ENCODE results near the gene RNF151.
"Not testable (repeated sequence)": the region's sequence is repeated elsewhere in the genome, so short reads cannot be mapped to it uniquely, and the experiment has no call there.

Gene RNF151

GRCh38 chr16:1942810-1943726, 23.6 kb upstream of the RNF151 start, which contains the start of gene MSRB1:
MSRB1 (minus strand) TSS chr16:1943199; CDS start chr16:1943156, 43 bp downstream.
- Histone ChIP-seq H3K27me3 (ENCODE audit: low read depth) (no peaks in the 10 kb centered on the region), H3K4me3 (peak within 1 kb of the TSS; percentile 92), H3K9me3 (no peaks in the 10 kb centered on the region), H3K4me1 (peaks cover 8% of the 10 kb centered on the region), H3K36me3 (replicated peaks) (peaks cover 19% of the 10 kb centered on the region)
- in situ Hi-C loops (cut with MboI; ENCODE audit: low sequenced_read_pairs): no loop called here
- DNase-seq (ENCODE audit: low spot score in 2 of 2): peak; percentile 98 to 100

DNA sequence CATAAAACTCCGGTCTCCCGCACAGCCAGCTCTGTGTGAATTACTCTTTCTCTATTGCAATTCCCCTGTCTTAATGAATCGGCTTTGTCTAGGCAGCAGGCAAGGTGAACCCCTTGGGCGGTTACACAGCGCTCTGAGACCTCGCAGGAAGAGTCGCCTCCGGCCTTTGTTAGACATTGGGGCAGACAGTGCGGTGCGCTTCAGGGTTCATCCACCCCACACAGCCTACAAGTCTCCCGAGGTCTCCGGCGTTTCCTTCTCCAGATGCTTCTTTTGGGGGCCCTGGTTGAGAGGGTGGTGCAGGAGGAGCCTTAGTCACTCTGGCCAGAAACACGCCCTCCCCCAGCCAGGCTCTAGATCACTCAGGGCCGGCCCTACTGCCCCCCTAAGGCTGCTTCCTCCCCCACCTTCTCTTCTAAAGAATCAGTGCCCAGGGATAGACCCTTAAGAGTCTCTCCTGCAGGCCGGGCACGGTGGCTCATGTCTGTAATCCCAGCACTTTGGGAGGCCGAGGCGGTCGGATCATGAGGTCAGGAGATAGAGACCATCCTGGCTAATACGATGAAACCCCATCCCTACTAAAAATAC, 21.9 kb upstream of the RNF151 start:
- DNase-seq (ENCODE audit: low spot score in 2 of 2): no peak
- peaks cover 8% of the 10 kb centered on the region for H3K4me1 ChIP-seq
- no peak overlapping the region for H3K4me3 ChIP-seq
- in situ Hi-C loops (cut with MboI; ENCODE audit: low sequenced_read_pairs): no loop called here
- no peaks in the 10 kb centered on the region for H3K9me3 ChIP-seq
- no peaks in the 10 kb centered on the region for H3K27me3 ChIP-seq (ENCODE audit: low read depth)
- H3K36me3 ChIP-seq (replicated peaks): peaks cover 7% of the 10 kb centered on the region; the same call in 1 of the 2 replicates

DNA sequence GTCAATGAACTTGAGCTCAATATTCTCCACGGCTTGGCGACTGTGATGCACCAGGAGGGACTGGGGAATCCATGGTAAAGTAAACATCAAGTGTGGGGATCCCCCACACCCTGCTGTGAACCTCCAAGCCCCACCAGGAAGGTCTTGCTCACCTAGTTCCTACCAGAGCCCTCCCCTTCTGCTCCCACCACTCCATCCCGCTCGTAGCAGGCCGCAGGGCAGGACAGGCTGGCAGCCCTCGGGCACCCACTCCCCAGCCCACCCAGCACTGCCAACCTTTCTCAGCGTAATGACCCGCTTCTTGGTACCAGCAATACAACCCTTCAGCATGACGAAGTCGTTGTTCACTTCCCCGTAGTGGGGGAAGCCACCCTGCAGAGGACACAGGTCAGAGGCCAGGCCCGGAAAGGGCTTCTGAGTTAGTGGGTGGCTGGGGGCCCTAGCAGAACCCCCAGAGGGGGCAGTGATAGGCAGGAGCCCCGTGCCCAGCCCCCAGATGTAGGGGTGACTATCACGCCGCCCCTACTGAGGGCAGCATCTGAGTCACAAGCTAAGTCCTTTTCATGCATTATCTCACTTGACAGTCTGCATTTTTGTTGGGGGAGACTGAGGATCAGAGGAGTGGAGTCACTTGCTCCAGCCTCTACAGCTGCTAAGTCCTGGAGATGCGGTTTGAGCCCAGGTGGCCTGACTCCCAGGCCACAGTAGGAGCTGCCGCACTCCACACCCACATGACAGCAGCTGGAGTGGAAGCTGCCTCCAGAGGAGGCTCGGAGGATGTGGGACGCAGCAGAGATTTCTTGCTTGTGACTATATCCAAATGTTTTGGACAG, 20.9 kb upstream of the RNF151 start:
- no peaks in the 10 kb centered on the region for H3K27me3 ChIP-seq (ENCODE audit: low read depth)
- H3K9me3 ChIP-seq: no peaks in the 10 kb centered on the region
- in situ Hi-C loops (cut with MboI; ENCODE audit: low sequenced_read_pairs): no loop called here
- peaks cover 8% of the 10 kb centered on the region for H3K4me1 ChIP-seq
- no peak overlapping the region for H3K4me3 ChIP-seq
- DNase-seq (ENCODE audit: low spot score in 2 of 2): no peak
- H3K36me3 ChIP-seq (replicated peaks): peaks cover under 1% of the 10 kb centered on the region; the same call in 1 of the 2 replicates

GRCh38 chr16:1946495-1947368, 19.9 kb upstream of the RNF151 start:
- no peaks in the 10 kb centered on the region for H3K9me3 ChIP-seq
- peaks cover 8% of the 10 kb centered on the region for H3K4me1 ChIP-seq
- H3K4me3 ChIP-seq: no peak overlapping the region
- H3K27me3 ChIP-seq (ENCODE audit: low read depth): no peaks in the 10 kb centered on the region
- in situ Hi-C loops (cut with MboI; ENCODE audit: low sequenced_read_pairs): no loop called here
- no peak for DNase-seq (ENCODE audit: low spot score in 2 of 2)
- H3K36me3 ChIP-seq (replicated peaks): no peaks in the 10 kb centered on the region

DNA sequence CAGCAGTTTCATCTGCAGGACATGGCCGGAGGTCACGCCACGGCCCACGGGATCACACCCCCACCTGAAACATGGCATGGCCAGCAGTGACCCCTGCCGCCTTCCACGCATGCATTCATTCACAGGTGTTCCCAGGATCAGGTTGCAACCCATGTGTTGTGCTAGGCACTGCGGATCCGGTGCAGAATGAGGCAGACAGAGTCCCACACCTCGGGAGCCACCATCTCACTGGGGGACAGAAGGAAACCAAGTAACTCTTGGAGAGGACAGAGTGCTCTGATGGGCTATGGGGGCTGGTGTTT, 19.3 kb upstream of the RNF151 start:
- H3K27me3 ChIP-seq (ENCODE audit: low read depth): no peaks in the 10 kb centered on the region
- in situ Hi-C loops (cut with MboI; ENCODE audit: low sequenced_read_pairs): no loop called here
- H3K4me1 ChIP-seq: peaks cover 8% of the 10 kb centered on the region
- H3K9me3 ChIP-seq: no peaks in the 10 kb centered on the region
- DNase-seq (ENCODE audit: low spot score in 2 of 2): no peak
- H3K4me3 ChIP-seq: no peak overlapping the region
- no peaks in the 10 kb centered on the region for H3K36me3 ChIP-seq (replicated peaks)

- H3K36me3 ChIP-seq (replicated peaks): no peaks in the 10 kb centered on the region
- DNase-seq (ENCODE audit: low spot score in 2 of 2): no peak
- H3K4me3 ChIP-seq: no peak overlapping the region
- H3K9me3 ChIP-seq: no peaks in the 10 kb centered on the region
- in situ Hi-C loops (cut with MboI; ENCODE audit: low sequenced_read_pairs): no loop called here
- no peaks in the 10 kb centered on the region for H3K27me3 ChIP-seq (ENCODE audit: low read depth)
- H3K4me1 ChIP-seq: peaks cover 3% of the 10 kb centered on the region; the same call in 1 of the 2 replicates
These were observed 17.1 kb upstream of the RNF151 start for GRCh38 chr16:1949507-1949906.

DNA sequence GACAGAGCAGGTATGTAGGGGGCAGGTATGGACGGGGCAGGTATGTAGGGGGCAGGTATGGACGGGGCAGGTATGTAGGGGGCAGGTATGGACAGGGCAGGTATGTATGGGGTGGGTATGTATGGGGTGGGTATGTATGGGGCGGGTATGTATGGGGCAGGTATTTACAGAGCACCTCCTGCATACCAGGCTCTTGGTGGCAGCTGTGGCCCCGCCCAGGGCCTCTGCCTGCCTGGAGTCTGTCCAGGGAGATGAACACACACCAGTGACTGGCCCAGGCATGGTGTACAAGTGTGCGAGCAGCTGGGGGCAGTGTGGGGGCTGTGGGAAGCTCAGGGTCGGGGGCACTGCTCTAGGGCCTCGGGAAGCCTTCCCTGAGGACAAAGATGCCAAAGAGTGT, 16.6 kb upstream of the RNF151 start:
- Histone ChIP-seq H3K9me3 (no peaks in the 10 kb centered on the region), H3K4me3 (no peak overlapping the region), H3K27me3 (ENCODE audit: low read depth) (no peaks in the 10 kb centered on the region), H3K36me3 (replicated peaks) (no peaks in the 10 kb centered on the region), H3K4me1 (peaks cover 3% of the 10 kb centered on the region; the same call in 1 of the 2 replicates)
- in situ Hi-C loops (cut with MboI; ENCODE audit: low sequenced_read_pairs): no loop called here
- no peak for DNase-seq (ENCODE audit: low spot score in 2 of 2)

DNA sequence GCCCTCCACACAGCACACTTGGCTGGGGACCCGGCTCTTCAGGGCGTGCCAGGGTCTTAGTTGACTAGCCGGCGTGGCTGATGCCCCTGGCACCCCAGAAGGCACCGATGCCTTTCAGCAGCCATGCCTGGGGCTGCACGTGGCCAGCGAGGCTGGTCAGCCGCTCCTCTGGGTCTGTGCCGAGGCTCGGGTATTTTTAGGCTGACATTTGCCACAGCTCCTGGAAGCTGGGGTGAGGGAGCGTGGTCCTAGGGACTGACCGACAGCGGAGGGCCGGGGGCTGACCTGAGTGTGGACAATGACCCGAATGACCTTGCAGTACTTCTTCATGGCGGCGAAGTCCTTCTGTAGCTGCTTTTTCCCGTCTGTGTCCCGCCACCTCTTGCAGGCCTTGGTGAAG, 16.1 kb upstream of the RNF151 start:
- H3K9me3 ChIP-seq: no peaks in the 10 kb centered on the region

GRCh38 chr16:1953734-1954133, 12.9 kb upstream of the RNF151 start:
- Histone ChIP-seq H3K9me3 (no peaks in the 10 kb centered on the region), H3K27me3 (ENCODE audit: low read depth) (no peaks in the 10 kb centered on the region), H3K4me1 (peaks cover 3% of the 10 kb centered on the region; the same call in 1 of the 2 replicates), H3K4me3 (no peak overlapping the region), H3K36me3 (replicated peaks) (no peaks in the 10 kb centered on the region)
- no peak for DNase-seq (ENCODE audit: low spot score in 2 of 2)
- in situ Hi-C loops (cut with MboI; ENCODE audit: low sequenced_read_pairs): no loop called here

More for the DNA sequence above, 16.1 kb upstream of the RNF151 start:
- no peak for DNase-seq (ENCODE audit: low spot score in 2 of 2)
- no peaks in the 10 kb centered on the region for H3K36me3 ChIP-seq (replicated peaks)
- no peak overlapping the region for H3K4me3 ChIP-seq
- H3K27me3 ChIP-seq (ENCODE audit: low read depth): no peaks in the 10 kb centered on the region
- in situ Hi-C loops (cut with MboI; ENCODE audit: low sequenced_read_pairs): no loop called here
- H3K4me1 ChIP-seq: peaks cover 3% of the 10 kb centered on the region; the same call in 1 of the 2 replicates

- H3K4me3 ChIP-seq; H3K9me3 ChIP-seq; DNase-seq (ENCODE audit: low spot score in 2 of 2); in situ Hi-C loops (cut with MboI; ENCODE audit: low sequenced_read_pairs); H3K27me3 ChIP-seq (ENCODE audit: low read depth): not testable (repeated sequence)
- Histone ChIP-seq H3K4me1 (peaks cover 27% of the 10 kb centered on the region), H3K36me3 (replicated peaks) (peaks cover 20% of the 10 kb centered on the region)
These were observed 9.1 kb upstream of the RNF151 start for GRCh38 chr16:1957434-1958142.

- Histone ChIP-seq H3K36me3 (replicated peaks) (peaks cover 25% of the 10 kb centered on the region), H3K4me1 (peaks cover 29% of the 10 kb centered on the region)
- in situ Hi-C loops (cut with MboI; ENCODE audit: low sequenced_read_pairs); H3K4me3 ChIP-seq; DNase-seq (ENCODE audit: low spot score in 2 of 2); H3K9me3 ChIP-seq; H3K27me3 ChIP-seq (ENCODE audit: low read depth): not testable (repeated sequence)
These were observed 8.5 kb upstream of the RNF151 start for GRCh38 chr16:1958143-1958491.

DNA sequence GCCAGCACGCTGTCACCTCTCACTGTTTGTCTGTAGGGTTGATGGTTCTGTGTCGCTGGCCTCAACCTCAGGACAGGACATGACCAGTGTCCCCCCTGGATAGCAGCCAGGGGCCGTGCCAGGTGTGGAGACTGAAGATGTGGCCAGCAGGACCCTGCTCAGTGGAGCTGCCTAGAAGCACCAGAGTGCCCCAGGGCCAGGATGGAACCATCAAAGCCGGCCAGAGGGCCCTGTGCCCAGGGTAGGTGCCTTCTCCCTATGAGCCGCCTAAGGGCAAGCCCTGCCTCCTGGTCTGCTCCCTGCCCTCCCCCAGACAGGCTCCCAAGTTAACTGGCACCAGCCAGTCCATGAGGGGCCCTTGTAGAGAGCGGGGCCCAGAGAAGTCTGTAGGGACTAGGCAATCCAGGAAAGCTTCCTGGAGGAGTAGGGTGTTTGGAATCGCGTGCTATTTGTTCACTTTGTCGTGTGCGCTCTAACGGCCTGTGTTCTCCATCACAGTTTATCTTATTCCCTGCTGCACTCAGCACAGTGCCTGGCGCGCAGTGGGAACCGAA, 7.9 kb upstream of the RNF151 start:
- H3K9me3 ChIP-seq: no peaks in the 10 kb centered on the region
- peak overlapping the region; percentile 89 for H3K4me3 ChIP-seq
- peaks cover 32% of the 10 kb centered on the region for H3K36me3 ChIP-seq (replicated peaks)
- in situ Hi-C loops (cut with MboI; ENCODE audit: low sequenced_read_pairs): no loop called here
- no peaks in the 10 kb centered on the region for H3K27me3 ChIP-seq (ENCODE audit: low read depth)
- DNase-seq (ENCODE audit: low spot score in 2 of 2): no peak
- peaks cover 29% of the 10 kb centered on the region for H3K4me1 ChIP-seq

Data from HAP-1 (cell line).